Neural cell (in vitro differentiated cells): ENCODE results near the gene NT5E. TPM values are rescaled to one million over a fixed set of nuclear protein-coding genes. Genes with fewer than 3 reads are reported as not detected.

Source experiments
- H2AFZ ChIP-seq: fragments of 200-600, 300-800 bp; sonication (generic), shearing (Covaris generic); 2 replicates; pipeline ENCODE4 v1.6.0; 2014; ENCODE audit warnings: low read depth, mild to moderate bottlenecking, antibody characterized with exemption, low read length, moderate library complexity
- H3F3A ChIP-seq: fragments of 200-600 bp; shearing (Covaris generic); 2 replicates; pipeline ENCODE4 v1.6.1; 2016; ENCODE audit warnings: mild to moderate bottlenecking, moderate library complexity, mixed read lengths, antibody characterized with exemption, low read length; ENCODE audit not compliant: insufficient read depth, poor library complexity, severe bottlenecking
- H3K27ac ChIP-seq: fragments of 200-600, 300-800 bp; sonication (generic), shearing (Covaris generic); 2 replicates; pipeline ENCODE4 v1.5.1; 2014; ENCODE audit warnings: mild to moderate bottlenecking, low read length, moderate library complexity
- H3K27me3 ChIP-seq: fragments of 300-800, 200-600 bp; sonication (generic), shearing (Covaris generic); 2 replicates; pipeline ENCODE4 v1.6.0; 2014; ENCODE audit warnings: mild to moderate bottlenecking, low read depth, low read length, moderate library complexity; ENCODE audit not compliant: insufficient read depth
- H3K36me3 ChIP-seq: fragments of 300-800, 200-600 bp; sonication (generic), shearing (Covaris generic); 2 replicates; pipeline ENCODE4 v1.5.1; 2014; ENCODE audit warnings: mild to moderate bottlenecking, antibody characterized with exemption, low read length, moderate library complexity; ENCODE audit not compliant: insufficient read depth
- H3K4me2 ChIP-seq: fragments of 300-800, 200-600 bp; sonication (generic), shearing (Covaris generic); 2 replicates; pipeline ENCODE4 v1.6.0; 2014; ENCODE audit warnings: mild to moderate bottlenecking, low read length
- H3K4me3 ChIP-seq: fragments of 300-800, 200-600 bp; sonication (generic), shearing (Covaris generic); 2 replicates; pipeline ENCODE4 v1.5.1; 2014; ENCODE audit warnings: mild to moderate bottlenecking, low read length, moderate library complexity
- H3K79me2 ChIP-seq: fragments of 200-600 bp; shearing (Covaris generic); replicated peaks from 2 replicates; pipeline ENCODE4 v1.6.0; 2014; ENCODE audit warnings: mild to moderate bottlenecking, low read length, moderate library complexity; ENCODE audit not compliant: insufficient read depth
- H3K9ac ChIP-seq: fragments of 300-800, 200-600 bp; sonication (generic), shearing (Covaris generic); 2 replicates; pipeline ENCODE4 v1.6.1; 2016; ENCODE audit warnings: mild to moderate bottlenecking, low read length, mixed read lengths
- H3K9me2 ChIP-seq: fragments of 200-600 bp; shearing (Covaris generic); 2 replicates; pipeline ENCODE4 v1.6.1; 2016; ENCODE audit warnings: mild to moderate bottlenecking, low read length, mixed read lengths; ENCODE audit not compliant: insufficient read depth
- H3K9me3 ChIP-seq: fragments of 200-600, 300-800 bp; sonication (generic), shearing (Covaris generic); 2 replicates; pipeline ENCODE4 v1.6.1; 2016; ENCODE audit warnings: mild to moderate bottlenecking, mixed run types, low read length, moderate library complexity, mixed read lengths
- H4K20me1 ChIP-seq: fragments of 200-600 bp; shearing (Covaris generic); 2 replicates; pipeline ENCODE4 v1.6.1; 2016; ENCODE audit warnings: mild to moderate bottlenecking, mixed run types; ENCODE audit not compliant: insufficient read depth
- CTCF ChIP-seq: fragments of 450-650 bp; IDR thresholded peaks from 2 replicates; pipeline ENCODE4 v1.5.1; 2014; ENCODE audit warnings: antibody characterized with exemption, mild to moderate bottlenecking, moderate library complexity; ENCODE audit not compliant: poor library complexity, severe bottlenecking
- EP300 ChIP-seq: fragments of 450-650 bp; conservative IDR thresholded peaks from 2 replicates; pipeline ENCODE4 v1.6.1; 2014; ENCODE audit warnings: antibody characterized with exemption, mild to moderate bottlenecking, moderate library complexity; ENCODE audit not compliant: poor library complexity, severe bottlenecking
- EZH2 ChIP-seq: fragments of 200-600, 300-800 bp; shearing (Covaris generic), sonication (generic); IDR thresholded peaks from 2 replicates; pipeline ENCODE4 v1.6.1; 2014; ENCODE audit warnings: antibody characterized with exemption, low read length, borderline replicate concordance, mild to moderate bottlenecking; ENCODE audit not compliant: insufficient read depth, poor library complexity, severe bottlenecking
- POLR2AphosphoS5 ChIP-seq: IDR thresholded peaks from 2 replicates; pipeline ENCODE4 v1.6.1; 2012
- RAD21 ChIP-seq: fragments of 450-650 bp; conservative IDR thresholded peaks from 2 replicates; pipeline ENCODE4 v1.6.1; 2014; ENCODE audit warnings: antibody characterized with exemption, mild to moderate bottlenecking, moderate library complexity
- REST ChIP-seq: IDR thresholded peaks from 2 replicates; pipeline ENCODE4 v1.6.1; 2012; ENCODE audit warnings: borderline replicate concordance
- SMC3 ChIP-seq: fragments of 450-650 bp; conservative IDR thresholded peaks from 2 replicates; pipeline ENCODE4 v1.6.1; 2014; ENCODE audit warnings: antibody characterized with exemption, mild to moderate bottlenecking, moderate library complexity; ENCODE audit not compliant: poor library complexity
- TAF1 ChIP-seq: IDR thresholded peaks from 2 replicates; pipeline ENCODE4 v1.6.1; 2012; ENCODE audit warnings: low read depth
- polyA plus RNA-seq: library from polyadenylated mRNA; depleted of rRNA; stranded (reverse); fragments of >200 nt; gene quantifications from 2 replicates; pipeline ENCODE4 v1.2.3, GENCODE V29; 2014

NT5E gene
- polyA plus RNA-seq, 1 donor from 2014 or later = not detected

- Histone ChIP-seq H3K4me2 (no peak overlapping the region), H3K27ac (no peak overlapping the region), H3K9me2 (no peaks in the 10 kb centered on the region), H3K9ac (no peak overlapping the region), H3K79me2 (no peaks in the 10 kb centered on the region), H3K27me3 (no peaks in the 10 kb centered on the region), H3K36me3 (no peaks in the 10 kb centered on the region), H2AFZ (no peak overlapping the region), H3K9me3 (no peaks in the 10 kb centered on the region), H3F3A (no peaks in the 10 kb centered on the region), H3K4me3 (no peak overlapping the region), H4K20me1 (no peaks in the 10 kb centered on the region)
- TF ChIP-seq REST = no peak
These were observed 30.7 kb upstream of the NT5E start for GRCh38 chr6:85419046-85419759.

GRCh38 chr6:85420551-85420950 lies 29.3 kb upstream of the NT5E start:
- H3K4me3 ChIP-seq = no peak overlapping the region
- no peak overlapping the region for H3K27ac ChIP-seq
- TF ChIP-seq EP300 (no peak), SMC3 (no peak), CTCF (no peak), TAF1 (no peak), EZH2 (no peak), REST (no peak), RAD21 (no peak), POLR2AphosphoS5 (no peak)
- no peaks in the 10 kb centered on the region for H3K9me2 ChIP-seq
- no peaks in the 10 kb centered on the region for H3F3A ChIP-seq
- no peaks in the 10 kb centered on the region for H3K27me3 ChIP-seq
- H3K4me2 ChIP-seq = no peak overlapping the region
- H3K9ac ChIP-seq = no peak overlapping the region
- no peak overlapping the region for H2AFZ ChIP-seq
- no peaks in the 10 kb centered on the region for H4K20me1 ChIP-seq
- H3K79me2 ChIP-seq = no peaks in the 10 kb centered on the region
- H3K9me3 ChIP-seq = no peaks in the 10 kb centered on the region
- no peaks in the 10 kb centered on the region for H3K36me3 ChIP-seq
